ENCODE data around the gene AEBP2.

DNA sequence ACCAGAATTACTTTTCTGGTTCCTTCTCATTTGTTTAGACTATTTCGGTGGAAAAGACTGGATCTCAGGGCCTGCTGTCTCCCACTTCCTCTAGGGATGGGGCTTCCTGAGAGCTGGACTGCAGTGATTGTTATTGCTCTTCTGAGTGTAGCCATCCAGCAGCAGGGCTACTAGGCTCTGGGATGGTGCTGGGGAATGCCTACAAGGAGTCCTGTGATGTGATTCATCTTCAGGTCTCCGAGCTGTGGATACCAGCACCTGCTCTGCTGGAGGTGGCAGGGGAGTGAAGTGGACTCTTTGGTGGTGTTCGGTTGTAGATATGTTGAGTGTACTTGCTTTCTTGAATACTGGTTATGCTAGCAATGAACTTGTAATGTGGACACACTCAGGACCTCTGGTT lies 42.7 kb downstream of the AEBP2 start:
- no peak for TF ChIP-seq CTCF (IDR thresholded peaks at IDR 0.05)
- TF ChIP-seq POLR2A (IDR thresholded peaks at IDR 0.05): no peak
